Embryonic facial prominence (tissue), 1 donor: Measurements from ENCODE around the gene SECISBP2.
"Not testable (repeated sequence)": the region's sequence is repeated elsewhere in the genome, so short reads cannot be mapped to it uniquely, and the experiment has no call there.

Experiments
- DNase-seq: peaks from one replicate; pipeline ENCODE4 v3.0.0-alpha.2; 2016; ENCODE audit errors: extremely low spot score

SECISBP2 gene

GRCh38 chr9:89309608-89310474 is 8.5 kb upstream of the SECISBP2 start:
- DNase-seq: no peak

GRCh38 chr9:89310475-89311345 is 7.6 kb upstream of the SECISBP2 start, which contains the start of gene CKS2:
TSS of gene CKS2 (plus strand) at chr9:89311195. CDS start at chr9:89311293, 98 bp downstream.
- peak; percentile 100 for DNase-seq

- DNase-seq: no peak
Observed at GRCh38 chr9:89311346-89312221, 6.7 kb upstream of the SECISBP2 start.

GRCh38 chr9:89312222-89312571 is 6.1 kb upstream of the SECISBP2 start:
- DNase-seq: no peak

GRCh38 chr9:89313842-89314241 is 4.5 kb upstream of the SECISBP2 start:
- DNase-seq: no peak

GRCh38 chr9:89314955-89315354 is 3.3 kb upstream of the SECISBP2 start:
- no peak for DNase-seq

GRCh38 chr9:89315482-89315881 is 2.8 kb upstream of the SECISBP2 start:
- no peak for DNase-seq

- no peak for DNase-seq
Observed at GRCh38 chr9:89317282-89317681, 1.0 kb upstream of the SECISBP2 start.

GRCh38 chr9:89319015-89319905 is 960 bp downstream of the SECISBP2 start:
- DNase-seq: no peak

- no peak for DNase-seq
Observed at GRCh38 chr9:89323390-89323789, 5.1 kb downstream of the SECISBP2 start.

- no peak for DNase-seq
Observed at GRCh38 chr9:89325733-89326132, 7.4 kb downstream of the SECISBP2 start.

GRCh38 chr9:89328064-89328463 is 9.8 kb downstream of the SECISBP2 start:
- no peak for DNase-seq

- no peak for DNase-seq
Observed at GRCh38 chr9:89329917-89330316, 11.6 kb downstream of the SECISBP2 start.

GRCh38 chr9:89330513-89330912 is 12.2 kb downstream of the SECISBP2 start:
- DNase-seq: no peak

- no peak for DNase-seq
Observed at GRCh38 chr9:89339807-89340206, 21.5 kb downstream of the SECISBP2 start.

- DNase-seq: no peak
Observed at GRCh38 chr9:89340332-89340731, 22.0 kb downstream of the SECISBP2 start.

- DNase-seq: no peak
Observed at GRCh38 chr9:89342213-89342612, 23.9 kb downstream of the SECISBP2 start.

GRCh38 chr9:89342948-89343347 is 24.6 kb downstream of the SECISBP2 start:
- no peak for DNase-seq

- not testable (repeated sequence) for DNase-seq
Observed at GRCh38 chr9:89343812-89344211, 25.5 kb downstream of the SECISBP2 start.

GRCh38 chr9:89345476-89345875 is 27.2 kb downstream of the SECISBP2 start:
- DNase-seq: no peak

GRCh38 chr9:89346696-89347095 is 28.4 kb downstream of the SECISBP2 start:
- no peak for DNase-seq
